Stimulated activated CD4-positive, alpha-beta T cell treated with anti-CD3 and anti-CD28 coated beads, Interleukin-4, amount 100 ng/mL, for 1 hour (primary cell): Measurements from ENCODE around the gene SOCS2.
"Not testable (repeated sequence)": the region's sequence is repeated elsewhere in the genome, so short reads cannot be mapped to it uniquely, and the experiment has no call there.

Experiments used
- DNase-seq: peaks from one replicate; pipeline ENCODE4 v3.0.0-alpha.2; 2020

The SOCS2 gene, protein sequence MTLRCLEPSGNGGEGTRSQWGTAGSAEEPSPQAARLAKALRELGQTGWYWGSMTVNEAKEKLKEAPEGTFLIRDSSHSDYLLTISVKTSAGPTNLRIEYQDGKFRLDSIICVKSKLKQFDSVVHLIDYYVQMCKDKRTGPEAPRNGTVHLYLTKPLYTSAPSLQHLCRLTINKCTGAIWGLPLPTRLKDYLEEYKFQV

GRCh38 chr12:93571925-93572711 lies at the start of gene SOCS2:
TSS of gene SOCS2 (plus strand) at chr12:93572675. CDS start at chr12:93572898, 223 bp downstream.
- peak; percentile 43 for DNase-seq

GRCh38 chr12:93524386-93525133 lies 47.9 kb upstream of the SOCS2 start:
- DNase-seq: no peak

DNA sequence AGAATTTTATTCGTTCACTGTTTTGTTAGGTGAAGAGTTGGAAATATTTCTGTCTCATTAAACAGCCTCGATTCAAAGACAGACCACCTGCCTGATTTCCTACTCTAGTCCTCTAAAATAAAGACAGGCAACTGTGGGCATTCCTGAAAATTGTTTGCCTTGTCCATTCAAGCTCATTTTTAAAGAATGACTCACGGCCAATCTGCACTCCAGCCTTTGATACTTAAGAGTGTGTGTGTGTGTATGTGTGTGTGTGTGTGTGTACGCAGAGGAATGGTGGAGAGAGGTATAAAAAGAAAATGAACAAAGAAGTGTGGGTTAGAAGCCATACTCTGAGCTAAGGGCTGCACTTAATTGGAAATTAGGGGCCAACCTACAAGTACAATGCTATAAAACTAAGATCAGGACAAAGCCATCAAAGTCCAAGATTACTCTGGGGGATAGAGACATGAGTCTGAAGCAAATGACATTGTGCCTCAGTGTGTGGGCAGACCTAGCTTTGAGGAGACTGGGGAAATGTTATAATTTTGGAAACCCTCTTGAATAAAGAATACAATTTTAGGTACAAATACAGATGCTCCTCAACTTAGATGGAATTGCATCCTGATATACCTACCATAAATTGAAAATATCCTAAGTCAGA lies 45.6 kb upstream of the SOCS2 start:
- DNase-seq: no peak

DNA sequence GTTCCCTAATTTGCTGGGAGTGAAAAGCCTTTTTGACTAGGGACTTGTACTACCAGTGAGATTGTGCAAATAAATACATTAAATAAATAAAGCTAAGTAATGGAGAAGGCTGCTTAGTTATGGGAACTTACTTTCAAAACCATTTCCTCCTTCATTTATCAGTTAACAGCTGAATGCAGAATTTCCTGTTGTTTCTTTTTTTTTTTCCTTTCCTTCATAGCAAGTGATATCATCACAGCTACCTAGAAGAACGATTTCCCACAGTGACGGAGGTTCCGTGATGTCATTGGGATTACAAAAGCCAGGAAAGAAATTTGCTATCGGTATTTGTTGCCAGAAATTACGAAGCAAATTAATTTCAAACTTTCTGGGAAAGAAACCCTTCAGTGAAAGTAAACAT lies 42.1 kb upstream of the SOCS2 start:
- DNase-seq: no peak

DNA sequence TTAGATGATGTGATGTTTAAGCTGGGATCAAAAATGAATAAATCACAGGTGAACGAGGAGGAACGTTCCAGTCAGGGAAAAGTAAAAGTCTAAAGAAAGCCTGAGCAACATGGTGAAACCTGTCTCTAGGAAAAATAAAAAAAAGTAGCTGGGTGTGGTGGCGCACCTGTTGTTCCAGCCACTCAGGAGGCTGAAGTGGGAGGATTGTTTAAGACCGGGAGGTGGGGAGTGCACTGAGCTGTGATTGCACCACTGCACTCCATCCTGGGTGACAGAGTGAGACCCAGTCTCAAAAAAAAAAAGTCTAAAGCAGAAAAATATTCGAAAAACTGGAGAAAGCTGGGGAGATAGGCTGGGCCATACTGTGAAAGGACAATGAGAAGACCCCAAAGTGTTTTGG lies 39.2 kb upstream of the SOCS2 start:
- DNase-seq: no peak

GRCh38 chr12:93536111-93536765 lies 36.2 kb upstream of the SOCS2 start:
- no peak for DNase-seq

DNA sequence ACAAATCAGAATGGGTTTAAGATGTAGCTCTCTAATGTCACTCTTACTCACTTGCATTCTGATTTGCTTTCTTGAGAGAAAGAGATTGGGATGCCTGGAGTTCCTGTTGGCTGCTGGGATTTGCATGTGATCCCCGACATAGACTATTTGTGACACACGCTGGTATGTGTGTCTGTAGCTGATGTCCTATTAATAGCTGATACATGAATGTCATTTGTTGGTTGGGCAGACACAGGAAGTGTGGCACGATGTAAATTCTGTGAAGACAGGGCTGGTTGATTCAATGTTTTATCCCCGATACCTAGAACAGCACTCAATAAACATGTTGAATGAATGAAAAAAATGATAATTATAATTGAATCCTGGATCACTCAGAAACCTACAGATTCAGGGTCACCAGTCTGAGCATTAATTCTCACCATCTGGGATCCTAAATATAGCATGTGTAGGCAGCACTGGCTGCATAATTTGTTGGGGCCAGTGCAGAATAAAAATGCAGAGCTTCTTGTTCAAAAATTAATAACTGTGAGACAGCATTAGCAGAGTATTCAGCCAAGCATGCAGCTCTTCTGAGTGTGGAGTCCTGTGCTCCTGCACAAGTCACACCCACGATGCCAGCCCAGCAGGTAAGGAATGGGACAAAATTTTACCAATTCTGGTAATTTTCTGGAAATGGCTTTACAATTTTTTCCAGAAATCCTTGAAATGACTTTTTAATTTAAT lies 35.5 kb upstream of the SOCS2 start:
- DNase-seq: no peak

DNA sequence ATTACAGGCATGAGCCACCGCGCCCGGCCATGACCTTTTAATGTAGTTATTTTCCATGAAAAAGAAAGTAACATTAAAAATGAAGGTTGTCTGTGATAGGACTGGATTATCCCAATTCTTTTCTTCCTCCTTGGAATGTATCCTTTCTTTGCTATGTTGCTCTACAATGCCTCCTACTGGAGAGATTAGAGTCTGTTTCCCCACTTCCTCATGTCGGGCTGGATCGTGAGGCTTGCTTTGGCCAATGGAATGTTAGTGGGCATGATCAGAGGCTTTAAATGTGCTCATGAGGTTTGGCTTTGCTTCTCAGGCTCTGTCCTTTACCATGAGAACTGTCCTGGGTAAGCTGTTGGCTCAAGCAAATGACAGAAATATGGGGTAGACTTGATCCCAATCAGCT lies 34.7 kb upstream of the SOCS2 start:
- DNase-seq: no peak

- DNase-seq: no peak
Observed at GRCh38 chr12:93539821-93540220, 32.7 kb upstream of the SOCS2 start.

DNA sequence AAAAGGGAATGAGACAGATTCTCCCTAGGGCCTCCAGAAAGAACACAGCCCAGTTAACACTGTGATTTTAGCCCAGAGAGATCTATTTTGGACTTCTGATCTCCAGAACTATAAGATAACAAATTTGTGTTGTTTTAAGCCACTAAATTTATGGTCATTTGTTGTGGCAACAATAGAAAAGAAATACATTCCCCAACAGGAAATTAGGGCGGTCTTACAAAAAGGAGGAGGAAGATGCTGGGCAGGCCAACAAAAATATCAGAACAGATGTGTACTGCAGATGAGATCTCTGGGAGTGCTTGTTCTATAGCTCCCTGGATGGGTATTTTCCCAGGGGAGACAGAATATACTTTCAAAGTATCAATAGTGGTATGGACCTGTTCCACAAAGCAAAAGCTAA lies 32.0 kb upstream of the SOCS2 start:
- DNase-seq: no peak

- DNase-seq: no peak
Observed at GRCh38 chr12:93541578-93542225, 30.8 kb upstream of the SOCS2 start.

GRCh38 chr12:93547778-93548177 lies 24.7 kb upstream of the SOCS2 start:
- no peak for DNase-seq

GRCh38 chr12:93549174-93549573 lies 23.3 kb upstream of the SOCS2 start:
- DNase-seq: no peak

GRCh38 chr12:93550748-93551611 lies 21.5 kb upstream of the SOCS2 start:
- DNase-seq: no peak

- no peak for DNase-seq
Observed at GRCh38 chr12:93552427-93552826, 20.0 kb upstream of the SOCS2 start.

- not testable (repeated sequence) for DNase-seq
Observed at GRCh38 chr12:93557879-93558278, 14.6 kb upstream of the SOCS2 start.

DNA sequence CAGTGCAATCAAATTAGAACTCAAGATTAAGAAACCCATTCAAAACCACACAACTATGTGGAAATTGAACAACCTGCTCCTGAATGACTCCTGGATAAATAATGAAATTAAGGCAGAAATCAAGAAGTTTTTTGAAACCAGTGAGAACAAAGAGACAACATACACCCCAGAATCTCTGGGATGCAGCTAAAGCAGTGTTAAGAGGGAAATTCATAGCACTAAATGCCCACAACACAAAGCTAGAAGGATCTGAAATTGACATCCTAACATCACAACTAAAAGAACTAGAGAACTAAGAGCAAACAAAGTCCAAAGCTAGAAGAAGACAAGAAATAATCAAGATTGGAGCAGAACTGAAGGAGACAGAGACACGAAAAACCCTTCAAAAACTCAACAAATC lies 13.8 kb upstream of the SOCS2 start:
- not testable (repeated sequence) for DNase-seq

GRCh38 chr12:93563807-93564538 lies 8.5 kb upstream of the SOCS2 start:
- no peak for DNase-seq

DNA sequence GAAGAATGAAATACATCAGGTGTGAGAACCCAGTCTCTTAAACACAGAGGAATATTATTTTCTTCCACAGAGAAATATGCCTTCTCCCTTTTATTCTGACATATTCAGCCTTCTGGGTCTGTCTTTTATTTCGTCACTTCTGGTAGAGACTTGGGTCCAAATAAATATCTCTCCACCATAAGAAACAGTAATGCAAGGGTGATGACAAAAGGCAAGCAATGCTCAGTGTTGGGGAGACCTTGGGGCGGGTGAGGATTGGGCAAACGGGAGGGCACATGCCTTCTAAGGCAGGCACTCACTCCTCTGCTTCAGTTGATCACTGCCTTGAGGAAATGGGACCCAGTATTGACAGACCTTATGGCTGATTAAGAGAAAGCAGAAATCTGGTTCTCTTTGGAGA lies 6.7 kb upstream of the SOCS2 start:
- DNase-seq: no peak

- DNase-seq: no peak
Observed at GRCh38 chr12:93567174-93567573, 5.3 kb upstream of the SOCS2 start.
